ENCODE measurements around the gene SIM2. TPM values are rescaled to one million over a fixed set of nuclear protein-coding genes. Genes with fewer than 3 reads are reported as not detected.

SIM2 gene
- total and polyA plus RNA-seq, 2 of the 13 experiments (the other 11 are each of a cell fraction or from before 2014, with no cell fraction given): 0.36 to 0.53 TPM

DNA sequence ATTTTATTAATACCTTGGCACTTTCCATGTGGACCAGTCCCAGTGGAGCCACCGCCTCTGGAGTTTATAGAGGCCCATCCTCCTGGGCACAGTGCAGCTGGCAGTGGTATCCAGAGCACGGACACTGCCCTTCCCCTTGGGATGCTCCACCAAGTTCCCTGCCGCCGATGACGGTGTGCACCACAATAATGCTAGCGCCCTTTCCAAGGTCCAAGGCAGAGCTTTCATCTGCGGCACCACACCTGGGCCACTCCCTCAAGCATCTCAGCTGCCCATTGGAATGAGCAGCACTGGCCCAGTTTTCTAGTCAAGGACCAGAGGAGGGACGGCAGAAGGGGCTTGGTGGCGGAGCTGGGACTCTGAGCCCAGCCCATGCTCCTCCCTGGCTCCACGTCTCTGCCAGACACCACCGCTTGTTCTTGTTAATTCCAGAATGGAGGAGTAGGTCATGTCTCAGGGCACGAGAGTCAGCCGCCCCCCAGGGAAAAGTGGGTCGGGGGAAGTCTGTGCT, 24.5 kb downstream of the SIM2 start:
- ATAC-seq (no peak), DNase-seq (ENCODE audit: low spot score) (no peak), FAIRE-seq (no peak)
- H3K4me3 ChIP-seq (replicated peaks in 1 of 3; ENCODE audit: insufficient read depth in 1 of 3, low read depth in 2 of 3, low read length in 3 of 3): no peak overlapping the region
- H3K27ac ChIP-seq (ENCODE audit: extremely low read length, insufficient read depth, low read length): no peak overlapping the region
- WGBS (ENCODE audit: low lambda C conversion rate): 74% methylated on average over 6 of the region's 14 CpGs
- H3K27me3 ChIP-seq (ENCODE audit: control insufficient read depth in 1 of 2, insufficient read depth in 2 of 2, low read length in 2 of 2): no peaks in the 10 kb centered on the region; a peak in 1 of 5 replicates
- no peak overlapping the region for H3K9ac ChIP-seq (ENCODE audit: insufficient read depth, low read depth, low read length)
- TF ChIP-seq TOPORS (CRISPR knock-in tag; IDR thresholded peaks at IDR 0.05): no peak
- TF ChIP-seq ZZZ3 (CRISPR knock-in tag; IDR thresholded peaks at IDR 0.05; ENCODE audit: borderline replicate concordance): no peak
- TF ChIP-seq, protein P1, sequence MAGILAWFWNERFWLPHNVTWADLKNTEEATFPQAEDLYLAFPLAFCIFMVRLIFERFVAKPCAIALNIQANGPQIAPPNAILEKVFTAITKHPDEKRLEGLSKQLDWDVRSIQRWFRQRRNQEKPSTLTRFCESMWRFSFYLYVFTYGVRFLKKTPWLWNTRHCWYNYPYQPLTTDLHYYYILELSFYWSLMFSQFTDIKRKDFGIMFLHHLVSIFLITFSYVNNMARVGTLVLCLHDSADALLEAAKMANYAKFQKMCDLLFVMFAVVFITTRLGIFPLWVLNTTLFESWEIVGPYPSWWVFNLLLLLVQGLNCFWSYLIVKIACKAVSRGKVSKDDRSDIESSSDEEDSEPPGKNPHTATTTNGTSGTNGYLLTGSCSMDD (CRISPR knock-in tag; IDR thresholded peaks at IDR 0.05): no peak
- no peak for TF ChIP-seq PAF1 (CRISPR knock-in tag; IDR thresholded peaks at IDR 0.05)
- TF ChIP-seq ZBTB7A (CRISPR knock-in tag; IDR thresholded peaks at IDR 0.05): no peak
- TF ChIP-seq ZNF230 (CRISPR knock-in tag; IDR thresholded peaks at IDR 0.05): no peak
- TF ChIP-seq, protein P2, sequence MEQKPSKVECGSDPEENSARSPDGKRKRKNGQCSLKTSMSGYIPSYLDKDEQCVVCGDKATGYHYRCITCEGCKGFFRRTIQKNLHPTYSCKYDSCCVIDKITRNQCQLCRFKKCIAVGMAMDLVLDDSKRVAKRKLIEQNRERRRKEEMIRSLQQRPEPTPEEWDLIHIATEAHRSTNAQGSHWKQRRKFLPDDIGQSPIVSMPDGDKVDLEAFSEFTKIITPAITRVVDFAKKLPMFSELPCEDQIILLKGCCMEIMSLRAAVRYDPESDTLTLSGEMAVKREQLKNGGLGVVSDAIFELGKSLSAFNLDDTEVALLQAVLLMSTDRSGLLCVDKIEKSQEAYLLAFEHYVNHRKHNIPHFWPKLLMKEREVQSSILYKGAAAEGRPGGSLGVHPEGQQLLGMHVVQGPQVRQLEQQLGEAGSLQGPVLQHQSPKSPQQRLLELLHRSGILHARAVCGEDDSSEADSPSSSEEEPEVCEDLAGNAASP (CRISPR knock-in tag; IDR thresholded peaks at IDR 0.05; ENCODE audit: borderline replicate concordance): no peak
- TF ChIP-seq ZNF839 (CRISPR knock-in tag; IDR thresholded peaks at IDR 0.05; ENCODE audit: borderline replicate concordance): no peak
- no peak for TF ChIP-seq ZFAT (CRISPR knock-in tag; conservative IDR thresholded peaks at IDR 0.05)
- no peak for TF ChIP-seq RFX1 (IDR thresholded peaks at IDR 0.05)
- no peak for TF ChIP-seq ZNF225 (CRISPR knock-in tag; IDR thresholded peaks at IDR 0.05)
- TF ChIP-seq ZNF776 (CRISPR knock-in tag; IDR thresholded peaks at IDR 0.05): no peak
- TF ChIP-seq MATR3 (CRISPR knock-in tag; IDR thresholded peaks at IDR 0.05): no peak
- intact Hi-C loops (cut with micrococcal nuclease; ENCODE audit: unreplicated experiment) (no loop called here), in situ Hi-C loops (cut with HindIII; ENCODE audit: extremely low pct_ligation_motif_present, low pct_unique_long_range_greater_than_20kb) (no loop called here)
- no peaks in the 10 kb centered on the region for H3K9me3 ChIP-seq (ENCODE audit: low read length)
- no TSS peak for BruUV-seq (replicated peaks)
- H3K79me2 ChIP-seq (ENCODE audit: insufficient read depth, low read length): no peaks in the 10 kb centered on the region
- H3K4me2 ChIP-seq (ENCODE audit: low read depth, low read length): no peak overlapping the region
- CTCF ChIA-PET (ENCODE audit: low intra/inter-chr PET ratio, low total read pairs): no interaction called here
- H3K36me3 ChIP-seq (replicated peaks in 1 of 2; ENCODE audit: control insufficient read depth in 1 of 2, insufficient read depth in 2 of 2, low read length in 2 of 2): no peaks in the 10 kb centered on the region
- no peaks in the 10 kb centered on the region for H4K20me1 ChIP-seq (ENCODE audit: insufficient read depth, low read length)
- peaks cover 17% of the 10 kb centered on the region for H3K4me1 ChIP-seq (ENCODE audit: insufficient read depth, low read length)
- POLR2A ChIA-PET: no interaction called here
- no peak overlapping the region for H2AFZ ChIP-seq (ENCODE audit: low read length)

All from HepG2 (cell line).